HG02642 (cell line): ENCODE data around the gene SLC39A11.

ENCODE experiments used
- ATAC-seq: cut with Tn5 transposase; IDR thresholded peaks from one replicate; pipeline ENCODE4 v1.9.1; 2021; ENCODE audit warnings: mild to moderate bottlenecking; ENCODE audit not compliant: unreplicated experiment, poor library complexity

SLC39A11 gene

GRCh38 chr17:73050797-73051196, 41.7 kb downstream of the SLC39A11 start:
- ATAC-seq, result no peak

- ATAC-seq, result no peak
These were observed 44.3 kb downstream of the SLC39A11 start for GRCh38 chr17:73048170-73048569.

- no peak for ATAC-seq
These were observed 46.8 kb downstream of the SLC39A11 start for GRCh38 chr17:73045724-73046123.

GRCh38 chr17:73043686-73044581, 48.6 kb downstream of the SLC39A11 start:
- no peak for ATAC-seq

- ATAC-seq, result no peak
These were observed 49.4 kb downstream of the SLC39A11 start for GRCh38 chr17:73042809-73043685.

GRCh38 chr17:73042225-73042624, 50.3 kb downstream of the SLC39A11 start:
- ATAC-seq, result no peak

- no peak for ATAC-seq
These were observed 53.2 kb downstream of the SLC39A11 start for GRCh38 chr17:73039282-73039681.

GRCh38 chr17:73031472-73031871, 61.0 kb downstream of the SLC39A11 start:
- ATAC-seq, result no peak

GRCh38 chr17:73030995-73031394, 61.5 kb downstream of the SLC39A11 start:
- no peak for ATAC-seq

- no peak for ATAC-seq
These were observed 62.0 kb downstream of the SLC39A11 start for GRCh38 chr17:73030501-73030921.

- ATAC-seq, result no peak
These were observed 62.5 kb downstream of the SLC39A11 start for GRCh38 chr17:73029991-73030390.

GRCh38 chr17:73029021-73029420, 63.5 kb downstream of the SLC39A11 start:
- ATAC-seq, result no peak

GRCh38 chr17:73028299-73028755, 64.2 kb downstream of the SLC39A11 start:
- no peak for ATAC-seq

- no peak for ATAC-seq
These were observed 65.3 kb downstream of the SLC39A11 start for GRCh38 chr17:73027130-73027741.

- ATAC-seq, result no peak
These were observed 67.4 kb downstream of the SLC39A11 start for GRCh38 chr17:73025041-73025560.

- no peak for ATAC-seq
These were observed 68.7 kb downstream of the SLC39A11 start for GRCh38 chr17:73023759-73024158.

GRCh38 chr17:73022694-73023093, 69.8 kb downstream of the SLC39A11 start:
- no peak for ATAC-seq

GRCh38 chr17:73021771-73022170, 70.7 kb downstream of the SLC39A11 start:
- no peak for ATAC-seq

GRCh38 chr17:73020110-73020509, 72.4 kb downstream of the SLC39A11 start:
- no peak for ATAC-seq

GRCh38 chr17:73018599-73018998, 73.9 kb downstream of the SLC39A11 start:
- no peak for ATAC-seq
